Lower lobe of right lung (tissue), 2 donors: ENCODE measurements around the gene CLCN3. TPM values are rescaled to one million over a fixed set of nuclear protein-coding genes. Genes with fewer than 3 reads are reported as not detected.

Experiments
- ATAC-seq, 2 donors: fragments of 200-7000 bp; cut with Tn5 transposase; one replicate each; pipeline ENCODE4 v1.9.1; 2020 to 2022; ENCODE audit warnings: mild to moderate bottlenecking in 2 of 2, moderate library complexity in 2 of 2
- DNase-seq: peaks from one replicate; pipeline ENCODE4 v3.0.0-alpha.2; 2020
- H3K27ac ChIP-seq: fragments of 200-600 bp; one replicate; pipeline ENCODE4 v1.8.0; 2022
- H3K27me3 ChIP-seq: fragments of 200-600 bp; one replicate; pipeline ENCODE4 v1.8.0; 2022; ENCODE audit warnings: low read depth
- H3K36me3 ChIP-seq: fragments of 200-600 bp; one replicate; pipeline ENCODE4 v1.8.0; 2022; ENCODE audit warnings: mild to moderate bottlenecking
- H3K4me1 ChIP-seq: fragments of 200-600 bp; one replicate; pipeline ENCODE4 v1.8.0; 2022
- H3K4me3 ChIP-seq: fragments of 200-600 bp; one replicate; pipeline ENCODE4 v1.8.0; 2022; ENCODE audit warnings: mild to moderate bottlenecking
- H3K9me3 ChIP-seq: fragments of 200-600 bp; one replicate; pipeline ENCODE4 v1.8.0; 2022
- CTCF ChIP-seq: fragments of 200-600 bp; IDR thresholded peaks from one replicate; pipeline ENCODE4 v1.8.0; 2022; ENCODE audit warnings: antibody characterized with exemption, mild to moderate bottlenecking
- intact Hi-C: fragments of 100-400 bp; cut with DNase I; formaldehyde crosslinking; loops from one replicate; pipeline ENCODE4 v1.11.0; 2022
- total RNA-seq: library from RNA; stranded (reverse); fragmentation: NEBNext Ultra II Directional; extraction: Animal tissue kit (Norgen Biotek cat#: 25700); gene quantifications from one replicate; pipeline ENCODE4 v1.2.1, GENCODE V29; 2021
- donor health status: DM: no; HTN: yes; CAD: no; lungs with severe emphysema.

CLCN3 gene
- total RNA-seq, 1 donor from 2014 or later = 41.8 TPM

DNA sequence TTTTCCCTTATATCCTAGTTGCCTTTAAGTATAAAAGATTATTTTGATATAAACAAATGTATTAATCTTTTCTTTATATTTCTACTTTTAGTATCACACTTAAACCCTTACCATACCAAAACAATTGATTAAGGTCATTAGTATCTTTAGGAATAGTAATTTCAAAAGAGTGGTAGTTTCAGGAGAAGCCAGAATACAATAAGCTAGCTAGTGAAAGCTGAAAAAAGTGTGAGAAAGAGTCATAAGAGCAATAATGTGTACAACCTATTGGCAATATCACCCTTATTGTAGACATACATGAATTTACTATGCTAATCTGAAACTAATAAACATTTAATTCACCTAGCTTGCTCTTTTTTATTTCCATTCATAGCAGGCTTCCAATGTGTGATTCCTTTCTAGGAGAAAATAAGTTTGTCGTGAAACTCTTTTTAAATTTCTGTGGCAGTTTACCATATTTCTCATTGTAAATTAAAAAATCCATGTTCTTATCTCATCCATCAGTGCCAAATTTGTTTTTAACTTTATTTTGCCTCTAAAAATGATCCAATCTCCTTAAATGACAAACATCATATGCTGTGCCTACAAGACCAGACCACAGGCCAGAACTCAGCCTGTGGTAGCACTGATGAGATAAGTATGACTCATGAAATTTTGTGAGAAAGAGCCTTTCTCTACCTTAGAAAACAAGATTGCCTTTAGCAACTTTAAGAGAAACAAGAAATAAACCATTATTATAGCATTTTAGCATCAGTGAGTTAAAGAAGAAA, 16.1 kb upstream of the CLCN3 start:
- Histone ChIP-seq H3K27me3 (no peaks in the 10 kb centered on the region), H3K36me3 (peaks cover 21% of the 10 kb centered on the region), H3K27ac (no peak overlapping the region), H3K9me3 (no peaks in the 10 kb centered on the region), H3K4me3 (no peak overlapping the region), H3K4me1 (no peaks in the 10 kb centered on the region)
- DNase-seq = no peak
- intact Hi-C loops = no loop called here
- no peak for ATAC-seq
- no peak for TF ChIP-seq CTCF

- no peak for DNase-seq
These were observed 15.5 kb upstream of the CLCN3 start for GRCh38 chr4:169604903-169605331.

DNA sequence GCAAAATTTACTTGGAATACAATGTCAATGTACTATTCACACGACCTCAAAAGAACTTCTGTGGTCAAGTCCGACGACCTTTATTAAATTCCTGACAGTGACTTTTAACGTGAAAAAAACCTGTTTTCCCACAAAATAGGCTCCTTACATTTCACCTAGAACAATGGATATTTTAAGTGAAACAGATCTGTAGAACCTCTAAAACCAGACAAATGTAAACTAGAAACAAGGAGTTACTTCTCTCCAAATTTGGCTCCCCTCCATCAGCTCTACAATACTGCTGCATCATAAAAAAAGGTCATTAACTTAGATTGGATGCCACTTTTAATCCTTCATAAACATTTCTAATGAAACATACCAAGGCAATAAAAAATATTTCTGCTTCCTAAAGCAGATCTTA, 9.2 kb upstream of the CLCN3 start:
- no peaks in the 10 kb centered on the region for H3K36me3 ChIP-seq
- no peak for TF ChIP-seq CTCF
- H3K27ac ChIP-seq = no peak overlapping the region
- no peaks in the 10 kb centered on the region for H3K9me3 ChIP-seq
- DNase-seq = no peak
- H3K4me1 ChIP-seq = peaks cover 23% of the 10 kb centered on the region
- H3K4me3 ChIP-seq = peak overlapping the region; percentile 78
- no peaks in the 10 kb centered on the region for H3K27me3 ChIP-seq
- intact Hi-C loops = no loop called here
- ATAC-seq = no peak

More at GRCh38 chr4:169604903-169605331, 15.5 kb upstream of the CLCN3 start:
- intact Hi-C loops = no loop called here
- Histone ChIP-seq H3K4me3 (no peak overlapping the region), H3K36me3 (peaks cover 17% of the 10 kb centered on the region), H3K9me3 (no peaks in the 10 kb centered on the region), H3K4me1 (no peaks in the 10 kb centered on the region), H3K27me3 (no peaks in the 10 kb centered on the region), H3K27ac (no peak overlapping the region)
- no peak for TF ChIP-seq CTCF
- no peak for ATAC-seq

DNA sequence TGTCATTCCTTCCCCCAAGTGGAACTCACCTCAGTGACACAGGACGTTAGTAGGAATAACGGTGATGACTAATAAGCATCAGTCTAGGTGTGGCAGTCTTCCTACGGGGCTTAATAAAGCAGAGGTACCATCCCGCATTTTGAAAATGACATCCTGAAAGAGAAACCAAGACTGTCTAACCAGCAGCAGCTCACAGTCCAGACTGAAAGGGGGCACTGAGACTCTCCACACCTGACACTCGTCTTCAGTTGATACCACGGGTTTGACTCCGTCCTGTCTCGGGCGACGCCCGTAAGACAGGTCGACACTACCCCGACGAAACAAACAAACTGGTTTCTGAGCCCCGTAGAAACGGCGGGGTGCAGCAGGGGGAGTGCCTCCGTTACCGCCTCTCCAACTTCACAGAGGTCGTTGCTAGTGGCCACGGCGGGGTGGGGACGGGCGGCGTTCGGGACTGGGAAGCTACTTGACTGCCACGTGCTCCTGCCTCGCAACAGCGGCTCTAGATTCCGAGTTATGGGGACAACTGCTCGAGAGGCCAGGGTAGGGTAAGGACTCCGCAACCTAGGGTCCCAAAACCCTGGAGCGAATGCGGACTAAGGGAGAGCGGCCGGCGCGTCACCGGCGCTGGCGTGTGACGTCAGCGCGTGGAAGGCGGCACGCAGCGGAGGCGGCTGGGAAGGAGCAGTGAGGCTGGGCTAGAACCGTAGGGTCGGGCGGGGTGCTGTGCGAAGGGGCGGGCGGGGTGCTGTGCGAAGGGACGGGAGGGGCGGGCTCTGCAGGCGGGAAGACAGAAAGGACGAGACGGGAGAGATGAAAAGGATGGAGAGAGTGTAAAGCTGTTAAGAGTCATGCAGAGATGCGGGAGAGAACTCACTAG, 8.1 kb upstream of the CLCN3 start, which contains the start of gene NEK1:
Gene NEK1, minus strand, starts transcription at position 593 of the 880 bp plus-strand sequence. CDS start 9,953 bp downstream, outside the sequence.
- H3K9me3 ChIP-seq = no peaks in the 10 kb centered on the region
- H3K27ac ChIP-seq = peak within 1 kb of the TSS; percentile 96
- H3K36me3 ChIP-seq = no peaks in the 10 kb centered on the region
- intact Hi-C loops = no loop called here
- peaks cover 23% of the 10 kb centered on the region for H3K4me1 ChIP-seq
- ATAC-seq (peak; percentile 99), DNase-seq (peak; percentile 92)
- no peaks in the 10 kb centered on the region for H3K27me3 ChIP-seq
- peak within 1 kb of the TSS; percentile 78 for H3K4me3 ChIP-seq
- no peak for TF ChIP-seq CTCF
